Fibroblast of lung (primary cell): ENCODE measurements around the gene MAP7D2. TPM values are rescaled to one million over a fixed set of nuclear protein-coding genes. Genes with fewer than 3 reads are reported as not detected.
A peak's percentile ranks its signal among the peaks of the same experiment; 100 is the strongest.

ENCODE experiments used
- DNase-seq, 2 donors: peaks; one replicate each; pipeline versions ENCODE4 v3.0.0 to v3.0.0-alpha.2; 2010; ENCODE audit warnings: low read depth in 2 of 2
- H2AFZ ChIP-seq: 2 replicates; pipeline ENCODE4 v1.5.1; 2012; ENCODE audit warnings: low read length, control low read depth, inconsistent platforms
- H3K27ac ChIP-seq: 2 replicates; pipeline ENCODE4 v1.5.1; 2011; ENCODE audit warnings: low read length, control low read depth; ENCODE audit not compliant: insufficient read depth
- H3K27me3 ChIP-seq: 2 replicates; pipeline ENCODE4 v1.5.1; 2011; ENCODE audit warnings: mild to moderate bottlenecking, low read length; ENCODE audit not compliant: control insufficient read depth, insufficient read depth
- H3K36me3 ChIP-seq: 2 replicates; pipeline ENCODE4 v1.5.1; 2011; ENCODE audit warnings: low read length; ENCODE audit not compliant: control insufficient read depth, insufficient read depth
- H3K4me1 ChIP-seq: 2 replicates; pipeline ENCODE4 v1.5.1; 2011; ENCODE audit warnings: low read length; ENCODE audit not compliant: control insufficient read depth, insufficient read depth; ENCODE audit errors: extremely low read depth
- H3K4me2 ChIP-seq: 2 replicates; pipeline ENCODE4 v1.5.1; 2011; ENCODE audit warnings: low read length, control low read depth; ENCODE audit not compliant: insufficient read depth; ENCODE audit errors: extremely low read depth
- H3K4me3 ChIP-seq, 4 experiments: fragments of 200-600 bp in 1 of 4; sonication (generic) in 1 of 4; replicated peaks in 1 of 4; 2 replicates each; pipeline ENCODE4 v1.5.1; 2011 to 2016; ENCODE audit warnings: low read length in 4 of 4, low read depth in 3 of 4, mild to moderate bottlenecking in 3 of 4, control low read depth in 2 of 4, inconsistent platforms in 1 of 4, mixed read lengths in 1 of 4; ENCODE audit not compliant: insufficient read depth in 1 of 4; ENCODE audit errors: control extremely low read depth in 1 of 4
- H3K79me2 ChIP-seq: 2 replicates; pipeline ENCODE4 v1.5.1; 2012; ENCODE audit warnings: mild to moderate bottlenecking, low read length, inconsistent platforms; ENCODE audit not compliant: control insufficient read depth, insufficient read depth
- H3K9ac ChIP-seq: 2 replicates; pipeline ENCODE4 v1.5.1; 2011; ENCODE audit warnings: mild to moderate bottlenecking, low read length, control low read depth; ENCODE audit not compliant: insufficient read depth
- H3K9me3 ChIP-seq: 2 replicates; pipeline ENCODE4 v1.5.1; 2012; ENCODE audit warnings: low read depth, low read length; ENCODE audit not compliant: control insufficient read depth, insufficient read depth
- H4K20me1 ChIP-seq: 2 replicates; pipeline ENCODE4 v1.5.1; 2011; ENCODE audit warnings: low read length; ENCODE audit not compliant: control insufficient read depth, insufficient read depth; ENCODE audit errors: extremely low read depth
- EZH2 ChIP-seq: IDR thresholded peaks from 2 replicates; pipeline ENCODE4 v1.5.1; 2012; ENCODE audit warnings: low read length, control low read depth, mild to moderate bottlenecking; ENCODE audit errors: missing control alignments
- polyA plus RNA-seq, 2 donors: library from polyadenylated mRNA; depleted of rRNA in 1 of 2; stranded (reverse) in 1 of 2; unstranded in 1 of 2; fragments of >200 nt; gene quantifications; 2 replicates each; pipeline ENCODE4 v1.2.1, GENCODE V29; 2011 to 2012; ENCODE audit warnings: missing spikeins in 1 of 2
- total RNA-seq: library from RNA; depleted of rRNA; stranded (reverse); fragments of >200 nt; gene quantifications from 2 replicates; pipeline ENCODE4 v1.2.1, GENCODE V29; 2014
- TF ChIP-seq, protein P1 (sequence below), 2 donors: IDR thresholded peaks in 1 of 2; conservative IDR thresholded peaks in 1 of 2; 1 replicate in 1 of 2; 2 replicates in 1 of 2; pipeline ENCODE4 v1.5.1; 2011 to 2012; ENCODE audit warnings: low read length in 2 of 2, control low read depth in 1 of 2, inconsistent platforms in 1 of 2, low read depth in 1 of 2, mild to moderate bottlenecking in 1 of 2

MAP7D2 gene
- total and polyA plus RNA-seq, 2 donors (not counting 1 experiment from before 2014, with no cell fraction given) = under 0.01 to 0.26 TPM

DNA sequence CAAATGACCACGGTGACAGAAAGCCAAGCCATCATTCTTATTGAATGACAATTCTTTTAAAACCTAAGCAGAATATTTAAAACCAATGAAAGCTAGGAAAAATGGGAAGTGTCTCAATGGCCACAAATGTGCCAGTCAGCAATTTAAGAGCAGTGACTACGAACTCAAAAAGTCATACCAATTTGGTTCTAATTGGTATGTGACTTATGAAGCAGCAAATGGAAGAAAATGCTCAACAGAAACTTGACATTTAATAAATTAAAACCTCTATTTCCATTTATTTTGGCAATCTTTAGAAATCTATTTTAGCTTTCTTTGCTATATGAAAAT, 100.1 kb downstream of the MAP7D2 start:
- Histone ChIP-seq H3K9me3 (no peaks in the 10 kb centered on the region), H2AFZ (no peak overlapping the region), H3K36me3 (no peaks in the 10 kb centered on the region), H3K79me2 (no peaks in the 10 kb centered on the region), H3K4me1 (no peaks in the 10 kb centered on the region), H3K9ac (no peak overlapping the region), H4K20me1 (no peaks in the 10 kb centered on the region), H3K27ac (no peak overlapping the region), H3K4me3 (no peak overlapping the region), H3K27me3 (no peaks in the 10 kb centered on the region), H3K4me2 (no peak overlapping the region)
- DNase-seq = no peak
- TF ChIP-seq EZH2 = no peak
- TF ChIP-seq, protein P1, sequence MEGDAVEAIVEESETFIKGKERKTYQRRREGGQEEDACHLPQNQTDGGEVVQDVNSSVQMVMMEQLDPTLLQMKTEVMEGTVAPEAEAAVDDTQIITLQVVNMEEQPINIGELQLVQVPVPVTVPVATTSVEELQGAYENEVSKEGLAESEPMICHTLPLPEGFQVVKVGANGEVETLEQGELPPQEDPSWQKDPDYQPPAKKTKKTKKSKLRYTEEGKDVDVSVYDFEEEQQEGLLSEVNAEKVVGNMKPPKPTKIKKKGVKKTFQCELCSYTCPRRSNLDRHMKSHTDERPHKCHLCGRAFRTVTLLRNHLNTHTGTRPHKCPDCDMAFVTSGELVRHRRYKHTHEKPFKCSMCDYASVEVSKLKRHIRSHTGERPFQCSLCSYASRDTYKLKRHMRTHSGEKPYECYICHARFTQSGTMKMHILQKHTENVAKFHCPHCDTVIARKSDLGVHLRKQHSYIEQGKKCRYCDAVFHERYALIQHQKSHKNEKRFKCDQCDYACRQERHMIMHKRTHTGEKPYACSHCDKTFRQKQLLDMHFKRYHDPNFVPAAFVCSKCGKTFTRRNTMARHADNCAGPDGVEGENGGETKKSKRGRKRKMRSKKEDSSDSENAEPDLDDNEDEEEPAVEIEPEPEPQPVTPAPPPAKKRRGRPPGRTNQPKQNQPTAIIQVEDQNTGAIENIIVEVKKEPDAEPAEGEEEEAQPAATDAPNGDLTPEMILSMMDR (conservative IDR thresholded peaks at IDR 0.05 in 1 of 2, IDR thresholded peaks at IDR 0.05 in 1 of 2; ENCODE audit: low read depth in 1 of 2, low read length in 2 of 2) = no peak

DNA sequence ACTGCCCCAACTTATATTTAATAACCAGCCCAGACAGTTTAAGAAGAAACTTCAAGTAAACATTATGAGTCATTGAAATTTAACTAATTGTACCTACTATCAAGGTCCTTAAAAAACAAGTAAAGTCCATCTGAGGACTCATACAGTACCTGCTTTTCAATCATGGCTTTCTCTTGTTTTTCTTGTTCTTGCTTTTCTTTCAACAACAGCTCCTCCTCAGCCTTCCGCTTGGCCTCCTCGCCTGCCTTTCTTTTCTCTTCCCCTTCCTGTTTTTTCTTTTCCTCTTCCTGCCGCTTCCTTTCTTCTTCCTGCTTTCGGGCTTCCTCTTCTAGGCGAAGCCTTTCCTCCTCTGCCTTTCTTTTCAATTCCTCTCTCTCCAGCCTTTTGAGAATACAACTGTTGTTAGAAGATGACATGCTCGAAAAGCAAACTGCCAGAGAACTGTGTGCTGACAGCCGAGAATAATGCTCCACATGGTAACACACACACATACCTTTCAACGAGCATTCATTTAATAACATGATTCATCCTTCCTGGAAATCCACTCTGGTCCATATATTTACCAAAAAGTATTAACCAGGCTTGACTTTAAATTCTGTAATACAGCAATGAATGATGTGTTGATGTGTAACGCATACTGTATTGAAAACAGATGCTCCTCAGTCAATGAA, 100.6 kb downstream of the MAP7D2 start:
- H3K27ac ChIP-seq = no peak overlapping the region
- H2AFZ ChIP-seq = no peak overlapping the region
- H3K36me3 ChIP-seq = no peaks in the 10 kb centered on the region
- no peak overlapping the region for H3K9ac ChIP-seq
- no peak overlapping the region for H3K4me2 ChIP-seq
- H4K20me1 ChIP-seq = no peaks in the 10 kb centered on the region
- no peak overlapping the region for H3K4me3 ChIP-seq
- H3K79me2 ChIP-seq = no peaks in the 10 kb centered on the region
- no peaks in the 10 kb centered on the region for H3K27me3 ChIP-seq
- H3K4me1 ChIP-seq = no peaks in the 10 kb centered on the region
- H3K9me3 ChIP-seq = no peaks in the 10 kb centered on the region
- DNase-seq = peak in 1 of 2 donors; percentile 2
- no peak for TF ChIP-seq EZH2
- TF ChIP-seq, protein P1 (conservative IDR thresholded peaks at IDR 0.05 in 1 of 2, IDR thresholded peaks at IDR 0.05 in 1 of 2; ENCODE audit: low read depth in 1 of 2, low read length in 2 of 2) = no peak

DNA sequence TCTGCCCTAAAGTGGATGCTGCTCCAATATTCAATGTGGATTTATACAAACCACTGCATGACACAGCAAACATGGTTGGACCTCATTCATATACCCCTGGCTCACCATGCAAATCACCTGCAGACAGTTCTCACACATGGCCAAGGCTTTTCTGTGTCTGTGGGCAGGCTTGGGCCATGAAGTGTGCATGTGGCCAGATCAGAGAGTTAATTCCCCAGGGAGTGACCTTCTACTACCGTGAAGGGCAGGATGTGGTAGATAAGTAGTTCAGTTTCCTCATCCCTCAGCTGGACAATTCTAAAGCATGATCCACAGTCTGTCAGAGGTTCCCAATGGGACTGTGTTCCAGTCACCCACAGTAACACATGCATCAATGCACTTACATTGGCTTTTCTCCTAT, 101.3 kb downstream of the MAP7D2 start:
- Histone ChIP-seq H3K79me2 (no peaks in the 10 kb centered on the region), H3K27ac (no peak overlapping the region), H3K9ac (no peak overlapping the region), H3K9me3 (no peaks in the 10 kb centered on the region), H3K4me2 (no peak overlapping the region), H3K4me1 (no peaks in the 10 kb centered on the region), H2AFZ (no peak overlapping the region), H3K27me3 (no peaks in the 10 kb centered on the region), H3K36me3 (no peaks in the 10 kb centered on the region), H3K4me3 (no peak overlapping the region), H4K20me1 (no peaks in the 10 kb centered on the region)
- TF ChIP-seq, protein P1 (conservative IDR thresholded peaks at IDR 0.05 in 1 of 2, IDR thresholded peaks at IDR 0.05 in 1 of 2; ENCODE audit: low read depth in 1 of 2, low read length in 2 of 2) = no peak
- TF ChIP-seq EZH2 = no peak
- no peak for DNase-seq
